ENCODE results near the gene GBP3. TPM values are rescaled to one million over a fixed set of nuclear protein-coding genes. Genes with fewer than 3 reads are reported as not detected.
A peak's percentile ranks its signal among the peaks of the same experiment; 100 is the strongest.
"Not testable (repeated sequence)": the region's sequence is repeated elsewhere in the genome, so short reads cannot be mapped to it uniquely, and the experiment has no call there.

GBP3 gene
- polyA plus RNA-seq, 3 donors = 11.4 to 19.2 (median 15.9) TPM

DNA sequence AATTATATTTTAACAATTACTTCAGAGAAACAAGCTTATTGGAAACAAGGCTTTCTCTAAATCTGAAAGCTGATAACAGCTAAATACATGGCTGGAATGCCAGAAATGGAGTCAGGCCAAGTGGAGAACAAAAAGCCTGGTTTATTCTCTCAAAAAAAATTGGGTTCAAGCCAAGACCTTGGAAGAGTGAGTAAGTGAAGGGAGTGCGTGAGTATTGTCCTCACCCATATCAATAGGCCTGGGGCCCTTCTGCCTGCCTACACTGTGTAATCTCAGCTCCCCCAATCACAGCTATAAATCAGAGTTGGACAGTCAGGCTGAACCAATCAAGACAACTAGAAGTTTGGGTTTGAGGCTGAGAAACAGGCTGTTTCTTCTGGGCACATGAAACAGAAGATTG lies 37.6 kb downstream of the GBP3 start:
- DNase-seq (ENCODE audit: extremely low read depth in 1 of 11, low read depth in 9 of 11, low spot score in 4 of 11) = peak in 3 of 11 donors; percentile 37 to 54 (median 44)

DNA sequence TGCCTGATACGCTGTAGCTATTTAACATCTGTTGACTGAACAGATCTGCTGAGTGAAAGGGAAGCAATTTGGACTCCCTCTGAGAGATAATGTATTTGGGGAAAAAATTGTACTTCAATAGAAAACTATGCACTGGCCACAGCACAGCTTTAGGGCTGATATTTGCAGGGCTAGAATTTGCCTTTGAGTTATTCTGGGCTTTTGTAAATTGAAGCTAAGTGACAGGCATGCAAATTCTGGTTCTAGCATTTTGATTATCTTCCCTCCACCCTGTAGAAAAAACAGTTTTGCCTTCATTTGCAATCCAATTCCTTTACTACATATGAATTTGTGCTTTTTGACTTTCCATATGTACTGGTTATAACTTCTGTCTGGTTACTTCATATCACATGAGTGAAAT lies 38.1 kb downstream of the GBP3 start:
- no peak for DNase-seq (ENCODE audit: extremely low read depth in 1 of 11, low read depth in 9 of 11, low spot score in 4 of 11)

DNA sequence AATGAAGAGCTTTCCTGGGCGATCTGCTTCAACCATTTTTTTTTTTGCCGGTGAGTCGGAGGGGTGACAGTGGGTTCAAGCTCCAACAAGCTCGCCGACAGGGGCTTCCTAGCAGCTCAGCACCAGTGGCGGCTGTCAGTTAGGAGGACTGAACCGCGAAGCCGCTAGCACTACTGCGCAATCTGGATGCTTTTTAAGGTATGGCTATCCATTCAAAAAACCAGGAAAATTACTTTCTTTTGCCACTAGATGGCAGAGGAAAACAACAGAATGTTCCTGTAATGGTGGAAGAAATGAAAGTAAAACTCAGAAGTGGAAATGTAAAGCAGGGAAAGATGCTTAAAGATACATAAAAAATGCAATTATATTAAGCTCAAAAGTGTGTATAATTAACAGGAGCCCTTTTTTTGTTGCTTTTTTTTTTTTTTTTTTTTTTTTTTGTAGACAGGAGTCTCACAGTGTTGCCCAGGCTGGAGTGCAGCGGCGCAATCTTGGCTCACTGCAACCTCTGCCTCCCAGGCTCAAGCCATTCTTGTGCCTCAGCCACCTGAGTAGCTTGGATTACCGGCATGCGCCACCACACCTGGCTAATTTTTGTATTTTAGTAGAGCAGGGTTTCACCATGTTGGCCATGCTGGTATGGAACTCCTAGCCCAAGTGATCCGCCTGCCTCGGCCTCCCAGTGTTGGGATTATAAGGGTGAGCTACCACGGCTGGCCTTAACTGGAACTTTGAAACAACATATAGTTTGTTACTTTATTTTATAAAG lies 38.7 kb downstream of the GBP3 start:
- DNase-seq (ENCODE audit: extremely low read depth in 1 of 11, low read depth in 9 of 11, low spot score in 4 of 11) = peak in 2 of 11 donors; percentile 20 to 47

DNA sequence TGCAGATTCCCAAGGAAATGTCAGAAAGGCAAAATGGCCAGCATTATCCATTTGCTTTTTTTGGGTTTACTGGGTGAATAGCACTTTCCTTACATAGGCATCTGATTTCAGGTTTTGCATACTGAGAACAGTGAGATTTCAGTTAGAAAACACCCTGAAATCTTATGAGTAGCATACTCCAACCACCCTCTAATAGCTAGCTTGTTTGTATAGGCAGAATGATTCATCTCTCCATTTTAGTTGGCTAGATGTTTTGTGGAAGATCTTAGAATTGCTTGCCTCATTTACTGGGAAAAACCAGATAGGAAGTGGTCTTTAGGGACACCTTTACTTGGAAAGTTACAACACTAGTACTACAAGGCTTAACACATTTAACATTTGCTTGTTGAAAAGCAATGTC lies 40.6 kb downstream of the GBP3 start:
- DNase-seq (ENCODE audit: extremely low read depth in 1 of 11, low read depth in 9 of 11, low spot score in 4 of 11) = no peak

DNA sequence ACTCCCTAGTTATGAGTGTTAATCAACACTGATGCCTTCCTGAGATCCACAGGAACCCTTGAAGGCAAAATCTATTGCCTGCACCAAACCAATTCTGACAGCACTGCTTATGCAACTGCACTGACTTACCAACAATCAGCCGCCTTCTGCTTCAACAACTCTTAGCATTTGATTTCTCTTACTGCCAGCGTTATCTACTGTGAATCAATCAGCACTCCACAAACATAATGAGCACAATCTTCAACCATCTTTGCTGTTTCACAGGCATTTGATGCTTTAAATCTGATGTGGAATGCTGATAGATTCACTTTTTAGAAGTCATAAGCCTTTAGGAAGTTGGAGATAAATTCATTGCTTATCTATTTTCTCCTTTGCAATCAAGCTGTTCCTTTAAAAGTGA lies 41.2 kb downstream of the GBP3 start:
- not testable (repeated sequence) for DNase-seq (ENCODE audit: extremely low read depth in 1 of 11, low read depth in 9 of 11, low spot score in 4 of 11)

DNA sequence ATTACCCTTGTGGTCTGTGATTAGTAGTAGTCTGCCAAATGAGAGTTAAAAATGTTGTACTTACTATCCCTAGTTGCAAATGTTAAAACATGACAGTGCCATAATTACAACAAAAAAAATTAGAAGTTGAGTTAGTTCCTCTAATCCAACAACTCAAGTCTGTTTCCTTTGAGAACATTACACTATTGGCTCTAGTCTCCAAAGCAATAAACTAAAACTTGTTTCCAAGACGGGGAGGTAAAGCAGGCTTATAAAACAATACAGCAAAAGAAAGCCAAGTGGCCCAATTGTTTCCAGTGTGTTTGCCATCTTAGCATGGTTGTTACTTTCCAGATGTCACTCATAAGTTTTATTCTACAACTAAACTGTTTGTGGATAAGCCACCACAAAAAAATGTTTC lies 41.8 kb downstream of the GBP3 start:
- DNase-seq (ENCODE audit: extremely low read depth in 1 of 11, low read depth in 9 of 11, low spot score in 4 of 11) = no peak

DNA sequence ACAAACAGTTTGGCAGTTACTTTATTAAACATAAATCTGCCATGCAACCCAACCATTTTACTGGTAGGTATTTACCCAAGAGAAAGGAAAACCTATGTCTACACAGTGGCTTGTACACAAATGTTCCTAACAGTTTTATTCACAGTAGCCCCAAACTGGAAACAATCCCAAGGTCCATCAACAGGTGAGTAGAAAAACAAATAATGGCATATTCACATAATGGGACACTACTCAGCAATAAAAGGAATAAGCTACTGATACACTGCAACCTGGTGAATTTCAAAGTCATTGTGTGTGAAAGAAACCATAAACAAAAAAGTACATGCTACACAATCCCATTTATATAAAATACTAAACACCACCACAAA lies 42.9 kb downstream of the GBP3 start:
- no peak for DNase-seq (ENCODE audit: extremely low read depth in 1 of 11, low read depth in 9 of 11, low spot score in 4 of 11)

DNA sequence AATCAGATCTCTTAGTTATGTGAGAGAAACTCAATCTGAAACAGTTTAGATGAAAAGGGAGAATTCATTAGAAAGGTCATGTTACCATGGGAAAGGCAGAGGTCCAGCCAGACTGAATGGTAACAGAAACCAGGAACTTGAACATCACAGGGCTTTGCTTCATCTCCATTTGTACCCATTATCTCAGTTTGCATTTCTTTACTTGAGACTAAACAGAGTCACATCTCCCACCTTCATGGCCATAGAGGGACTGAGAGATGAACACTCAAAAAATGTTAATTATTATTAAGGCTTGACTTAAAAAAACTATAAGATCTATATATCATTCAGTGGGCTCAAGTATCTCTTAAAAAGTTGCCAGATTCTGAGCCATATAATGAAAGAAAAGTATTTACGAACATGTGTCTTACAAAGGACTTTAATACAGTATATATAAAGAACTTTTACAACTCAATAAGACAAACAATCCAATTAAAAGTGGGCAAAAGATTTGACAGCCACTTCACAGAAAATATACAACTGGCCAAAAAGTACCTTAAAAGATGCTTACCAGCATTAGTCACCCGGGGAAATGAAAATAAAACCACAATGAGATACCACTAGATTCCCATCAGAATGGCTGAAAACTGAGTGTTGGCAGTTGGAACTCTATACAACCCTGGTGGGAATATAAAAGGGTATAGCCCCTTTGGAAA lies 43.5 kb downstream of the GBP3 start:
- DNase-seq (ENCODE audit: extremely low read depth in 1 of 11, low read depth in 9 of 11, low spot score in 4 of 11) = no peak

DNA sequence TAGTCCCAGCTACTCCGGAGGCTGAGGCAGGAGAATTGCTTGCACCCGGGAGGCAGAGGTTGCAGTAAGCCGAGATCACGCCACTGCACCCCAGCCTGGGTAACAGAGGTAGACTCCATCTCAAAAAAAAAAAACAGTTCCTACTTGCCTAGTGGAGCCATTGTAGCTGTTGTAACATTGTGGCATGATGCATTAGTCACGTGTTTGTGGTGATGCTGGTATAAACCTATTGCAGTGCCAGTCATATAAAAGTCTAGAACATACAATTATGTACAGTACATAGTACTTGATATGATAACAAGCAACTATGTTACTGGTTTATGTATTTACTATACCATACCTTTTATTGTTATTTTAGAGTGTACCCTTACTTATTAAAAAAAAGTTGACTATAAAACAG lies 46.4 kb downstream of the GBP3 start:
- no peak for DNase-seq (ENCODE audit: extremely low read depth in 1 of 11, low read depth in 9 of 11, low spot score in 4 of 11)

DNA sequence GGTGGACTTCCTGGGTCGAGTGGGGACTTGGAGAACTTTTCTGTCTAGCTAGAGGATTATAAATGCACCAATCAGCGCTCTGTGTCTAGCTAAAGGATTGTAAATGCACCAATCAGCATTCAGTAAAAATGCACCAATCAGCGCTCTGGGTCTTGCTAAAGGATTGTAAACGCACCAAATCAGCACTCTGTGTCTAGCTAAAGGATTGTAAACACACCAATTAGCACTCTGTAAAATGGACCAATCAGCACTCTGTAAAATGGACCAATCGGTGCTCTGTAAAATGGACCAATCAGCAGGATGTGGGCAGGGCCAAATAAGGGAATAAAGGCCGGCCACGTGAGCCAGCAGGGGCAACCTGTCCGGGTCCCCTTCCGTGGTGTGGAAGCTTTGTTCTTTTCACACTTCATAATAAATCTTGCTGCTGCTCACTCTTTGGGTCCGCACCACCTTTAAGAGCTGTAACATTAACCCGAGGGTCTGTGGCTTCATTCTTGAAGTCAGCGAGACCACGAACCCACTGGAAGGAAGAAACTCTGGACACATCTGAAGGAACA lies 48.0 kb downstream of the GBP3 start:
- DNase-seq (ENCODE audit: extremely low read depth in 1 of 11, low read depth in 9 of 11, low spot score in 4 of 11) = not testable (repeated sequence)

DNA sequence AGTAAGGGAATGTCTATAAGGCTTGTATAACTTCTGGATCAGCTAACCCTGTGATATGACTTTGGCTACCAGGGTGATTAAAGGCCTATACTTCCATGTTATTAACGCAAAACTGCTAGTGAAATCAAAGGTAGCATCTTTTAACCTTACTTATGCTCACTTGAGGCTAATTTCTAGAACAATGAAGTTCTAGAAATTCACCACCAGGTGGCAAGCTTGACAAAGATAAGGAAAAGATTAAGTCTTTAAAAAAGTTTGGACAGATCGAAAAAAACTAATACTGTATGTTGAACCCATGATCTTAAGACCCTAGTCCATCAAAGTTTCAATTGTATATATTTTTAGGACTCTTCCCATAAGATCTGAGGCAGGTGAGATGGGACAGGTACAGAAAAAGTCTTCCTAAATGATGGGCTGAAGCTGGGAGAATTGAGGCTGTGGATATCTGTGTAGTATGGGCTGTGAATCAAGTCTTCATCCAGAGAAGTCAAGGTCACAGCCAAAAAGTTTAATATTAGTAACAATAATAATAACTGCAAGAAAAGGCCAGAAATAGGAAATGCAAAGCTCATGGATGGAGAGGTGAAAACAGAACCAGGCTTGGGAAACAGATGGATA lies 49.0 kb downstream of the GBP3 start:
- DNase-seq (ENCODE audit: extremely low read depth in 1 of 11, low read depth in 9 of 11, low spot score in 4 of 11) = peak in 1 of 11 donors; percentile 22

DNA sequence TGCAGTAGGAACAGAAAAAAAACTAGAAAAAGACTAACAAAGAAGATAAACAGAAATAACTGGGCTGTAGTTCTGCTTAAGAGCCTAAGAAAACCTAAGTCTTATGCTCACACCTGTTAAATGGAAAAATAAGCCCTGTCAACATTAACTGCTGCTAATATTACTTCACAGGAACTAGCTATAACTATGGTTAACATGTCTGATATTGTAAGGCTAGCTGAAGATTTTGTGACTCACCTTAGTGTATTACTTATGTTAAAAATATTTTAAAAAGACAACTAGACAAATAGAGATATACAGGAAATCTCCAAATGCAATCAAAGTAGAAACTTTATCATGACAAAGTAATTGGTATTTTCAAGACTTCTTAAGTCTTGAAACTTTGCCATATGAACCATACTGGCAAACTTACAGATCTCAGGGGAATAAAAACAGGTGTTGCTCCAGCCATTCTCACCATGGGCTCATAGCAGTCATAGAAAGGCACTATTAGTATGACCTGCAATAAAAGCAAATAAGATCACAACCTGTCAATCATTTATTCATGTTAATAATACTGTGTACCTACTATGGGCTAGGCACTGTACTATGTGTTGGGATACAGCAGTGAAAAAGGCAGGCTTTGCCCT lies 60.9 kb downstream of the GBP3 start:
- DNase-seq (ENCODE audit: extremely low read depth in 1 of 11, low read depth in 9 of 11, low spot score in 4 of 11) = no peak

DNA sequence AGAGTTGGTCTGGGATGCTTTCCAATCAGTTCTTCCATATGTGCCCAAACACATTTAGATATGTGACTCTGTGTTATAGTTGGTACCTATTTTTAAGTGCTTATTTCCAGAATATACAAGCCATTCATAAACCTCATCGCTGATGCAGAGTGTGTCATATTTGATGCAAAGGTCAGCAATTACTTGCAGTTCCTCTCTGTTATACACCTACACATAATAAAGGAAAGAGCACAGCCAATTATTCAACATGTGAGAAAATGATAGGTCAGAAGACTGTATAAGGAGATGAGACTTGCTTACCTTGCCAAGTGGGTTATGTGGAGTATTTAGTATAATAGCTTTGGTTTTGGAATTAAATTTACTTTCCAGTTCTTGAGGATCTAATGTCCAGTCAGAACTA lies 61.6 kb downstream of the GBP3 start:
- DNase-seq (ENCODE audit: extremely low read depth in 1 of 11, low read depth in 9 of 11, low spot score in 4 of 11) = no peak

Other genes with a start within 250 kb of the GBP3 start
- gene GTF2B, start 131.3 kb downstream of the GBP3 start, polyA plus RNA-seq (ENCODE audit: insufficient read length in 3 of 3) = 10 to 100 TPM; 39.8 to 52.7 (median 43.2) TPM
- gene KYAT3, start 30.2 kb downstream of the GBP3 start, polyA plus RNA-seq (ENCODE audit: insufficient read length in 3 of 3) = 10 to 100 TPM; 38.8 to 56.9 (median 48.5) TPM
- gene RBMXL1, start 30.2 kb downstream of the GBP3 start, polyA plus RNA-seq (ENCODE audit: insufficient read length in 3 of 3) = 10 to 100 TPM; 18.3 to 23.1 (median 18.5) TPM
- 10 to 100 TPM in 2 of 3 donors, 1 to 10 TPM in 1; 7.7 to 18.5 (median 14.8) TPM for gene GBP1, start 42.3 kb upstream of the GBP3 start, polyA plus RNA-seq (ENCODE audit: insufficient read length in 3 of 3)
- gene GBP2, start 103.2 kb upstream of the GBP3 start, polyA plus RNA-seq (ENCODE audit: insufficient read length in 3 of 3) = 1 to 10 TPM; 1.8 to 2.8 (median 2.0) TPM
- under 1 TPM in 2 of 3 donors, not detected in 1; 0.13 to 0.19 TPM for gene GBP7, start 153.1 kb upstream of the GBP3 start, polyA plus RNA-seq (ENCODE audit: insufficient read length in 3 of 3)
- gene GBP4, start 176.1 kb upstream of the GBP3 start, polyA plus RNA-seq (ENCODE audit: insufficient read length in 3 of 3) = 10 to 100 TPM in 1 of 3 donors, 1 to 10 TPM in 2; 7.1 to 11.2 (median 9.7) TPM
- under 1 TPM; 0.39 to 0.84 (median 0.40) TPM for gene GBP5, start 250.0 kb upstream of the GBP3 start, polyA plus RNA-seq (ENCODE audit: insufficient read length in 3 of 3)

All from renal cortex interstitium (tissue), 11 donors.